ENCODE results near the gene TNFSF11. TPM values are rescaled to one million over a fixed set of nuclear protein-coding genes. Genes with fewer than 3 reads are reported as not detected.

TNFSF11 gene
- total and polyA plus RNA-seq, 2 experiments from 2014 or later, result 9.9 TPM

DNA sequence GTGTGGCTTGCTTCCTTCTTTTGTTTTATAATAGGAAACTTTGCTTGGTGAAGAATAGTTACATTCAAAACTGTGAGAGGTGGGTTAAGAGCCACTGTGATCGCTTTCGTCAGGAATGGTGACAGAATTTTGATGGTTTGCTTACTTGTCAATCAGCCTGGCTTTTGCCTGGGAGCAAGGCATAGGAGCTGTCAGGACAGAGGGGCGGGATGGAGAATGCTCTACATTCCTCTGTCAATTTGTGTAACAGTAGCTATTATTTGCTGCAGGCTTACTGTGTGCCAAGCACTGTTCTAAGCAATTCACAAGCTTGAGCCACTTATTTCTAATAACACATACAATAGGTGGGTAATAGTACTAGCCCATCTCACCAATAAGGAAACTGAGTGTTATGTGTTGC, 28.1 kb upstream of the TNFSF11 start:
- no peaks in the 10 kb centered on the region for H3F3A ChIP-seq (replicated peaks; ENCODE audit: low read depth)
- H3K4me3 ChIP-seq, result no peak overlapping the region
- H3K36me3 Mint-ChIP-seq (ENCODE audit: low read depth), result no peaks in the 10 kb centered on the region
- no peak overlapping the region for H3K27ac ChIP-seq (ENCODE audit: low read depth)
- H3K9me3 Mint-ChIP-seq, result no peaks in the 10 kb centered on the region
- peaks cover 6% of the 10 kb centered on the region; the same call in 1 of the 2 replicates for H3K4me1 ChIP-seq (ENCODE audit: insufficient read depth)
- H3K4me2 ChIP-seq, result no peak overlapping the region
- no peaks in the 10 kb centered on the region for H3K36me3 ChIP-seq (ENCODE audit: insufficient read depth)
- DNase-seq (ENCODE audit: low spot score) (no peak), ATAC-seq (peak; percentile 82)
- no peaks in the 10 kb centered on the region for H4K20me1 ChIP-seq (replicated peaks; ENCODE audit: insufficient read depth)
- no peak overlapping the region for H2AFZ ChIP-seq
- H3K27me3 Mint-ChIP-seq (ENCODE audit: insufficient read depth, low read depth, poor library complexity), result peaks cover 10% of the 10 kb centered on the region
- peaks cover 17% of the 10 kb centered on the region; the same call in 2 of the 3 replicates for H3K4me1 Mint-ChIP-seq
- H3K27me3 ChIP-seq (ENCODE audit: insufficient read depth), result no peaks in the 10 kb centered on the region
- 0 out of 2 replicates have a peak, but pooled peaks cover 10% of the 10 kb centered on the region for H3K9me2 ChIP-seq (ENCODE audit: insufficient read depth)
- H3K79me2 ChIP-seq (replicated peaks; ENCODE audit: insufficient read depth), result no peaks in the 10 kb centered on the region
- no peak for TF ChIP-seq NANOG (IDR thresholded peaks at IDR 0.05; ENCODE audit: borderline replicate concordance)
- TF ChIP-seq CREB1 (CRISPR knock-in tag; IDR thresholded peaks at IDR 0.05; ENCODE audit: low read depth), result no peak
- TF ChIP-seq, protein P1, sequence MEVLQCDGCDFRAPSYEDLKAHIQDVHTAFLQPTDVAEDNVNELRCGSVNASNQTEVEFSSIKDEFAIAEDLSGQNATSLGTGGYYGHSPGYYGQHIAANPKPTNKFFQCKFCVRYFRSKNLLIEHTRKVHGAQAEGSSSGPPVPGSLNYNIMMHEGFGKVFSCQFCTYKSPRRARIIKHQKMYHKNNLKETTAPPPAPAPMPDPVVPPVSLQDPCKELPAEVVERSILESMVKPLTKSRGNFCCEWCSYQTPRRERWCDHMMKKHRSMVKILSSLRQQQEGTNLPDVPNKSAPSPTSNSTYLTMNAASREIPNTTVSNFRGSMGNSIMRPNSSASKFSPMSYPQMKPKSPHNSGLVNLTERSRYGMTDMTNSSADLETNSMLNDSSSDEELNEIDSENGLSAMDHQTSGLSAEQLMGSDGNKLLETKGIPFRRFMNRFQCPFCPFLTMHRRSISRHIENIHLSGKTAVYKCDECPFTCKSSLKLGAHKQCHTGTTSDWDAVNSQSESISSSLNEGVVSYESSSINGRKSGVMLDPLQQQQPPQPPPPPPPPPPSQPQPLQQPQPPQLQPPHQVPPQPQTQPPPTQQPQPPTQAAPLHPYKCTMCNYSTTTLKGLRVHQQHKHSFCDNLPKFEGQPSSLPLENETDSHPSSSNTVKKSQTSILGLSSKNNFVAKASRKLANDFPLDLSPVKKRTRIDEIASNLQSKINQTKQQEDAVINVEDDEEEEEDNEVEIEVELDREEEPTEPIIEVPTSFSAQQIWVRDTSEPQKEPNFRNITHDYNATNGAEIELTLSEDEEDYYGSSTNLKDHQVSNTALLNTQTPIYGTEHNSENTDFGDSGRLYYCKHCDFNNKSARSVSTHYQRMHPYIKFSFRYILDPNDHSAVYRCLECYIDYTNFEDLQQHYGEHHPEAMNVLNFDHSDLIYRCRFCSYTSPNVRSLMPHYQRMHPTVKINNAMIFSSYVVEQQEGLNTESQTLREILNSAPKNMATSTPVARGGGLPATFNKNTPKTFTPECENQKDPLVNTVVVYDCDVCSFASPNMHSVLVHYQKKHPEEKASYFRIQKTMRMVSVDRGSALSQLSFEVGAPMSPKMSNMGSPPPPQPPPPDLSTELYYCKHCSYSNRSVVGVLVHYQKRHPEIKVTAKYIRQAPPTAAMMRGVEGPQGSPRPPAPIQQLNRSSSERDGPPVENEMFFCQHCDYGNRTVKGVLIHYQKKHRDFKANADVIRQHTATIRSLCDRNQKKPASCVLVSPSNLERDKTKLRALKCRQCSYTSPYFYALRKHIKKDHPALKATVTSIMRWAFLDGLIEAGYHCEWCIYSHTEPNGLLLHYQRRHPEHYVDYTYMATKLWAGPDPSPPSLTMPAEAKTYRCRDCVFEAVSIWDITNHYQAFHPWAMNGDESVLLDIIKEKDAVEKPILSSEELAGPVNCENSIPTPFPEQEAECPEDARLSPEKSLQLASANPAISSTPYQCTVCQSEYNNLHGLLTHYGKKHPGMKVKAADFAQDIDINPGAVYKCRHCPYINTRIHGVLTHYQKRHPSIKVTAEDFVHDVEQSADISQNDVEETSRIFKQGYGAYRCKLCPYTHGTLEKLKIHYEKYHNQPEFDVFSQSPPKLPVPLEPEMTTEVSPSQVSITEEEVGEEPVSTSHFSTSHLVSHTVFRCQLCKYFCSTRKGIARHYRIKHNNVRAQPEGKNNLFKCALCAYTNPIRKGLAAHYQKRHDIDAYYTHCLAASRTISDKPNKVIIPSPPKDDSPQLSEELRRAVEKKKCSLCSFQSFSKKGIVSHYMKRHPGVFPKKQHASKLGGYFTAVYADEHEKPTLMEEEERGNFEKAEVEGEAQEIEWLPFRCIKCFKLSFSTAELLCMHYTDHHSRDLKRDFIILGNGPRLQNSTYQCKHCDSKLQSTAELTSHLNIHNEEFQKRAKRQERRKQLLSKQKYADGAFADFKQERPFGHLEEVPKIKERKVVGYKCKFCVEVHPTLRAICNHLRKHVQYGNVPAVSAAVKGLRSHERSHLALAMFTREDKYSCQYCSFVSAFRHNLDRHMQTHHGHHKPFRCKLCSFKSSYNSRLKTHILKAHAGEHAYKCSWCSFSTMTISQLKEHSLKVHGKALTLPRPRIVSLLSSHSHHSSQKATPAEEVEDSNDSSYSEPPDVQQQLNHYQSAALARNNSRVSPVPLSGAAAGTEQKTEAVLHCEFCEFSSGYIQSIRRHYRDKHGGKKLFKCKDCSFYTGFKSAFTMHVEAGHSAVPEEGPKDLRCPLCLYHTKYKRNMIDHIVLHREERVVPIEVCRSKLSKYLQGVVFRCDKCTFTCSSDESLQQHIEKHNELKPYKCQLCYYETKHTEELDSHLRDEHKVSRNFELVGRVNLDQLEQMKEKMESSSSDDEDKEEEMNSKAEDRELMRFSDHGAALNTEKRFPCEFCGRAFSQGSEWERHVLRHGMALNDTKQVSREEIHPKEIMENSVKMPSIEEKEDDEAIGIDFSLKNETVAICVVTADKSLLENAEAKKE (CRISPR knock-in tag; IDR thresholded peaks at IDR 0.05), result no peak
- TF ChIP-seq JUNB (IDR thresholded peaks at IDR 0.05; ENCODE audit: unreplicated experiment), result no peak
- TF ChIP-seq, protein P2, sequence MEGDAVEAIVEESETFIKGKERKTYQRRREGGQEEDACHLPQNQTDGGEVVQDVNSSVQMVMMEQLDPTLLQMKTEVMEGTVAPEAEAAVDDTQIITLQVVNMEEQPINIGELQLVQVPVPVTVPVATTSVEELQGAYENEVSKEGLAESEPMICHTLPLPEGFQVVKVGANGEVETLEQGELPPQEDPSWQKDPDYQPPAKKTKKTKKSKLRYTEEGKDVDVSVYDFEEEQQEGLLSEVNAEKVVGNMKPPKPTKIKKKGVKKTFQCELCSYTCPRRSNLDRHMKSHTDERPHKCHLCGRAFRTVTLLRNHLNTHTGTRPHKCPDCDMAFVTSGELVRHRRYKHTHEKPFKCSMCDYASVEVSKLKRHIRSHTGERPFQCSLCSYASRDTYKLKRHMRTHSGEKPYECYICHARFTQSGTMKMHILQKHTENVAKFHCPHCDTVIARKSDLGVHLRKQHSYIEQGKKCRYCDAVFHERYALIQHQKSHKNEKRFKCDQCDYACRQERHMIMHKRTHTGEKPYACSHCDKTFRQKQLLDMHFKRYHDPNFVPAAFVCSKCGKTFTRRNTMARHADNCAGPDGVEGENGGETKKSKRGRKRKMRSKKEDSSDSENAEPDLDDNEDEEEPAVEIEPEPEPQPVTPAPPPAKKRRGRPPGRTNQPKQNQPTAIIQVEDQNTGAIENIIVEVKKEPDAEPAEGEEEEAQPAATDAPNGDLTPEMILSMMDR (conservative IDR thresholded peaks at IDR 0.05; ENCODE audit: low read depth in 2 of 2), result no peak
- TF ChIP-seq, protein P3, sequence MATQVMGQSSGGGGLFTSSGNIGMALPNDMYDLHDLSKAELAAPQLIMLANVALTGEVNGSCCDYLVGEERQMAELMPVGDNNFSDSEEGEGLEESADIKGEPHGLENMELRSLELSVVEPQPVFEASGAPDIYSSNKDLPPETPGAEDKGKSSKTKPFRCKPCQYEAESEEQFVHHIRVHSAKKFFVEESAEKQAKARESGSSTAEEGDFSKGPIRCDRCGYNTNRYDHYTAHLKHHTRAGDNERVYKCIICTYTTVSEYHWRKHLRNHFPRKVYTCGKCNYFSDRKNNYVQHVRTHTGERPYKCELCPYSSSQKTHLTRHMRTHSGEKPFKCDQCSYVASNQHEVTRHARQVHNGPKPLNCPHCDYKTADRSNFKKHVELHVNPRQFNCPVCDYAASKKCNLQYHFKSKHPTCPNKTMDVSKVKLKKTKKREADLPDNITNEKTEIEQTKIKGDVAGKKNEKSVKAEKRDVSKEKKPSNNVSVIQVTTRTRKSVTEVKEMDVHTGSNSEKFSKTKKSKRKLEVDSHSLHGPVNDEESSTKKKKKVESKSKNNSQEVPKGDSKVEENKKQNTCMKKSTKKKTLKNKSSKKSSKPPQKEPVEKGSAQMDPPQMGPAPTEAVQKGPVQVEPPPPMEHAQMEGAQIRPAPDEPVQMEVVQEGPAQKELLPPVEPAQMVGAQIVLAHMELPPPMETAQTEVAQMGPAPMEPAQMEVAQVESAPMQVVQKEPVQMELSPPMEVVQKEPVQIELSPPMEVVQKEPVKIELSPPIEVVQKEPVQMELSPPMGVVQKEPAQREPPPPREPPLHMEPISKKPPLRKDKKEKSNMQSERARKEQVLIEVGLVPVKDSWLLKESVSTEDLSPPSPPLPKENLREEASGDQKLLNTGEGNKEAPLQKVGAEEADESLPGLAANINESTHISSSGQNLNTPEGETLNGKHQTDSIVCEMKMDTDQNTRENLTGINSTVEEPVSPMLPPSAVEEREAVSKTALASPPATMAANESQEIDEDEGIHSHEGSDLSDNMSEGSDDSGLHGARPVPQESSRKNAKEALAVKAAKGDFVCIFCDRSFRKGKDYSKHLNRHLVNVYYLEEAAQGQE (IDR thresholded peaks at IDR 0.05; ENCODE audit: unreplicated experiment), result no peak
- no peak for TF ChIP-seq EZH2 (IDR thresholded peaks at IDR 0.05; ENCODE audit: low read depth, unreplicated experiment)
- no peak for TF ChIP-seq EZH2phosphoT487 (IDR thresholded peaks at IDR 0.05; ENCODE audit: unreplicated experiment)
- no peak for TF ChIP-seq POLR2AphosphoS5 (IDR thresholded peaks at IDR 0.05; ENCODE audit: low read depth)
- TF ChIP-seq ZNF331 (CRISPR knock-in tag; IDR thresholded peaks at IDR 0.05; ENCODE audit: low read depth), result no peak
- TF ChIP-seq, protein P4, sequence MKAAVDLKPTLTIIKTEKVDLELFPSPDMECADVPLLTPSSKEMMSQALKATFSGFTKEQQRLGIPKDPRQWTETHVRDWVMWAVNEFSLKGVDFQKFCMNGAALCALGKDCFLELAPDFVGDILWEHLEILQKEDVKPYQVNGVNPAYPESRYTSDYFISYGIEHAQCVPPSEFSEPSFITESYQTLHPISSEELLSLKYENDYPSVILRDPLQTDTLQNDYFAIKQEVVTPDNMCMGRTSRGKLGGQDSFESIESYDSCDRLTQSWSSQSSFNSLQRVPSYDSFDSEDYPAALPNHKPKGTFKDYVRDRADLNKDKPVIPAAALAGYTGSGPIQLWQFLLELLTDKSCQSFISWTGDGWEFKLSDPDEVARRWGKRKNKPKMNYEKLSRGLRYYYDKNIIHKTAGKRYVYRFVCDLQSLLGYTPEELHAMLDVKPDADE (IDR thresholded peaks at IDR 0.05), result no peak
- no peak for TF ChIP-seq ZNF114 (CRISPR knock-in tag; IDR thresholded peaks at IDR 0.05)
- no peak for TF ChIP-seq STAT1 (IDR thresholded peaks at IDR 0.05; ENCODE audit: unreplicated experiment)
- no peak overlapping the region for H3K4me3 Mint-ChIP-seq
- no peak overlapping the region for H3K27ac Mint-ChIP-seq
